Anterior cingulate cortex (tissue), 58 donors: Measurements from ENCODE around the gene QTRT2.

Source experiments
- DNase-seq, 58 donors: peaks; one replicate each; lab custom pipeline; 2025; lab: John Stamatoyannopoulos, UW

Gene QTRT2

DNA sequence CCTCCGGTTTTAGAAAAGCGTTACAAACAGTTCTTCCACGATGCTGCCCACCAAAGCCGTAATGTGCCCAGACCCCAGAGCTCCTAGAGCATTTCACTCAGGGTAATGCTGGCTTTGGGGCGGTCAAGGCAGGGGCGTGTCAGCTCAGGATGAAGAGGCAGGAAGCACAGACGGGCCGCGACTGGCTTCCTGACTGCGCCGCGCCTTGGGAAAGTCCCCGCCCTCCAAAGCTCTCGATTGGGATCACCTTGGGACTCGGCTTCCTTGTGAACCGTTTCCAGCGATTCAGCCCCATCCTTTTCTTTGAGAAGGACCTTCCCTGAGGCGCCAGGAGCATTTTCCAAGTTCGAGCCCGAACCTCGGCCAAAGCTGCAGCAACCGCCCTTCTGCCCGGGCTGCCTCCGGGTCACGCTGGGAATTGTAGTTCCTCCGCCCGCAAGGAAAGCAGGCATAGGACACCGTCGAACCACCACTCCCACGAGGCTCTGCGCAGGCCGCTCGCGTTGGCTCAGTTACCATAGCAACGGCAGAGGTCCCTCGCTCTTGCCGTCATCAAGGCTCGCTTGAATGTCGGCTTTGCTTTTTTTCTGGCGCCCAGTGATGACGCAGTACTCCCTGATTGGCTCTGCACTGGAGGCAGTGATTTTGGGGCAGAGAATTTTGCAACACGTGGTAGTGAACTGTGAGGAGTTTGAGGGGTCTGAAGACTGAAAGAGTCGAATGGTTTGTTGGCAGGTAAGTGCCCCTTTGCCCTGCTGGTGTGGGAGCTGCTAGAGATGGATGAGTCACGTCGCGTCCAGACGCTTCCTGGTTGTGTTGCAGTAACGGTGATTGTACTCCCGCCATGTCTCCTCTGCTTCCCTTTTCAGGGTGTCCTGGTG is at the start of gene QTRT2, which contains the start of gene CCDC191:
TSS of gene QTRT2 (plus strand) at position 608 of the 881 bp plus-strand sequence. CDS start 8,521 bp downstream, outside the sequence.
TSS of gene CCDC191 (minus strand) at position 397 of the 881 bp plus-strand sequence. CDS start at position 337, 60 bp downstream.
- DNase-seq = peak; percentile 87 to 100 (median 99)

DNA sequence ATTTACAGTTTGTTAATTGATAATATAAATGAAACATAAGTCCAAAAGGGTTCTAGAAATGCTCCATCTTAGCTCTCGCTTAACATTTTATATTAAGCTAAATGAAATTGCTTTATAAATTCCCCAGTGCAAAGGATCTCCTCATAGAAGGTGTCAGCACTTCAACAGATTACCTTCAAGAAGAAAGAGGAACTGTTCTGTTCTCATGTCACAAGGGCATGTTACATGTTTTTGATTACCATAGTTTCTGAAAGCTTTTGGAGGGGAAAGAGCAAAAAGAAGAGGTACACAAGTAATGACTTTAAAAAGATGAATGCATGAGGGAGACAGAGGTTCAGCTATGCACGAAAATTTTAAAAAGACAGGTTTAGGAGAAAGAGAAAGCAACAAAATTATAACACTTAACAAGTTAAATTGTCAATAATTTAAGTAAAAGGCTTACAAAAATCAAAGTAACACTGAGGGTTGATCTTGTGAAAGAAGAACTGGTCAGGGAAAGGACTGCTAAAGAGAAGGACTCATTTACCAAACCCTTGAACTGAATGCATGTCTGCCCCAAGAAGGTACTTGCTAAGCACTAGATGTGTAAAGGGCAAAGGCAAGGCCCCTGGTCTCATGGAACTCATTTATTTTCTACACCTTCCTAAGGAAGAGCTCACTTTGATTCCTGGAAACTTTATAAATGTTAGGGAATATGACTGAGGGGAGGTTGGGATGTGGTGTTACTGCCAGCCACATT is 45.3 kb upstream of the QTRT2 start:
- no peak for DNase-seq

DNA sequence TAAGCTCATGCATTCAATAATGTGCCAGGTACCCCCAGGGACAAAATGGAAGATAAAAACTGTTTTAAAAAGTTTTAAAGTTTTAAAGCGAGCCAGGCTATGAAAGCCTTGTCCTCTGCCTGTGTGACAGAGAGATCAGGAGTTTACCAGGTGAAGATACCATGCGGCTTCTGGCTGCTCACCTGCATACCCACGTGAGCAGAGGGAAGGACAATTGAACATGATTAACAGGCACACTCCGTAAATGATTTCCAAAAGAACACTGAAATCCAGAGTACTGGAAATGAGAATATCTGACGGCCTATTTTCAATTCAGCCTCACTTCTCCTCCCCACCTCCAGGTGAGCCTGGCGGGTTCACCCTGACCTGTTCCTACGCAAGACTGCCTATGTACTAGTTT is 42.3 kb upstream of the QTRT2 start:
- no peak for DNase-seq

DNA sequence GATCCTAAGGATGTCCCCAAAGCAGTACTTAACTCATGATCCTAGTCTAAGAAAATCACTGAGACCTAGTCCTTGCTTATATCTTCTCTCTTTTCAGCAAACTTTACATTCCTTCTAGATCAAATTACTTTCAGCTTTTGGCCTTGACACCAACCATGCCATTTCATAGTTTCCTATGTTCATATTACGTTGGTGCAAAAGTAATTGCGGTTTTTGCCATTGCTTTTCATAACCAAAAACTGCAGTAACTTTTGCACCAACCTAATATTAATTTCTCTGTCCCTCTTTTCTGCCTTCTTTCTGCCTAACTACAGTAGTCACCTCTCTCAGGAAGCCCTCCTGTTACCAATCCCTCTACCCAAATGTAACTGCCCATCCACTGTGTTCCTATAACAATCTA is 37.1 kb upstream of the QTRT2 start:
- no peak for DNase-seq

DNA sequence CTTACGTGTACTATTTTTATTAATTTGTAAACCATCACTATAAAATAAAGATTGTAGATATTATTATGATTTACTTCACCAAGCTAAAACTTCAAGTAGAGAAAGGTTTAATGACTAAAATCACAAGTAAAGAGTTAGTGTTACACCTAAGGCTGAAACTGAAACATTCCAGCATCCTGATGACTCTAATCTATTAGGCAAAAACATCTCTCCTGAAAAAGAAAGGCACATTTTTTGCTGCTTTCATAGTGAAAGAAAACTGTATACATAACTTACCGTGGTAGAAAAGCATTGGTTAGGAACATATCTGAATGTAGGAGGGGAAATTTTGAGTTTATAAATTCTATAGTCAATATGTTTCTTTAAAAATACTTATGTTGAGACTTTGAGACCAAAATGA is 35.6 kb upstream of the QTRT2 start:
- no peak for DNase-seq

DNA sequence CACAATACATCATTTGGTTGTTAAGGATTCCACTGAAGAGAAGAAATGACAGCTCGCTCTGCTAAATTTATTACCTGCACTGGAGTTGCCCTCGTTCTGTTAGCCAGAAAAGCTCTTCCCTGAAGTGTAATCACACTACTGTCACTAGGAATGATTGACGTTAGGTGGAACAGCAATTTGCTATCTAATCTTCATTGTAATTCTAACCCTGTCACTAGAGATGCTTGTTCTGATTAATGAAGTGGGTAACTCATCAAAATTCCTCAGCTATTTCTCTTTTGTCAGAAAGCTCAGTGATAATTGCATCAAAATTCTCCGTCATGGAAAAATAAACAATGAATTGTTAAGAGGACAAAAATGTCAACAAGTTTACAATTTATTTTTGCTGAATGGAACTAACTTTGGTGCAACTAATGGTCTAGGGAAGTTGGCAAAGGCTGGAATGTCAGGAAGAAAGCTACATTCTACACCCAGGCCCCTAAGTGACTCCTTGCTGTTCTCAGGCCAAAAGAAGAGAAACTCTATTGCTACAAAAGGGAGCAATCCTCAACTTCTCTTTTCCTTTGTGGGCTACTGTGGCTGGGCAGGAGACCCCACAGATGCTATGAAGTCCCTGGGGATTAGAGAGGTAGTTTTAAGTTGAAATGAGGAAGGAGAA is 34.3 kb upstream of the QTRT2 start:
- DNase-seq = no peak

DNA sequence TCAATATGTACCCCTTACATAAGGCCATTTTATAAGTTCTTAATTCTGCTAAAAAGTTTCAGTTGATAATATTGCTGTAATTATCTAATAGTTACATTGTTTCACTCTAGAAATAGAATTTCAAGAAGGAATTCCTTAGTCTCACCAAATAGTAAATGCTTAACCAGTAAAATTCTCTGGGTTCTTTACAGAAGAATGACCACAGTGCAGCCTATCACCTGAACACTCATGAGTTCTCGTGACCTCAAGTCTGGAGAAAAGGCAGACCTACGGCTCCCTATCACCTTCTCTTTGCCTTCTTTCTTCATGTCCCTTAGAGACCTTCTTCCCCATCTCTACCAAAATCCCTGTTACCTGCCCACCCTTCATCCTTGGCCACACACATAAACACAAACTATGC is 31.1 kb upstream of the QTRT2 start:
- DNase-seq = no peak

DNA sequence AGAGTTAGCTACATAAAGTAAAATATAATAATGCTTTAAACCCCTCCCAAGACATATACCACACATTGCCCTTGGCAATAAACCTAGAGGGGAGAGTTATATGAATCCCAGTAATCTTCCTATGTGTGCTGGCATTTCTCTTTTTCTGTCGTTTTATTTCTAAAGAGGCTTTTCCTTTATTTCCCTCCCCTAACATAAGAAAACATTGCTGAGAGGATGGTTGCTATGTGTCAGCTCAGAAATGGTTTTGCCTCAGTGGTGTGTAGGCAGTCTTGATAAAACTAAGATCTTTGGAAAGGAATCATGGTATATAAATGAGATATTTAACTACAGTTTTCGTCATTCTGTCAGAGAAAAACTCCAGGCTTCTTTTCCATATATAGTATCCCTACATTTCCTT is 30.2 kb upstream of the QTRT2 start:
- no peak for DNase-seq

DNA sequence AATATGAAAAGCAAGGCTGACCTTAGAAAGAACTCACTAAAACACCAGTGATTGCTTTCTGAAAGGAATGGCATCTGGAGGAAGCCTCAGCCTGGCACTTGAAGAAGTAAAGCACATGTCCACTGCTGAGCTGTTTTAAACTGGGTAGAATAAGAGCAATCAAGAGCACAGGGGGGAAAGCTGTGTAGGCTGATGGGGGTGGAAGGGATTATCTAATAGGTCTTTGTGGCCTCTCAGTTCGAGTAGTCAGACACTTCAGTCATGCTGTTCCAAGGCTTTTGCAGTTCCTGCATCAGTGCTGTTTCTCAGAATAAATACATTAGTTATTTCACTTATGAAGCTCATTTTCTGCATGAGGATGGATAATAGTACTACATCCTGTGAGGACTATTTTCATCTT is 22.8 kb upstream of the QTRT2 start:
- no peak for DNase-seq

DNA sequence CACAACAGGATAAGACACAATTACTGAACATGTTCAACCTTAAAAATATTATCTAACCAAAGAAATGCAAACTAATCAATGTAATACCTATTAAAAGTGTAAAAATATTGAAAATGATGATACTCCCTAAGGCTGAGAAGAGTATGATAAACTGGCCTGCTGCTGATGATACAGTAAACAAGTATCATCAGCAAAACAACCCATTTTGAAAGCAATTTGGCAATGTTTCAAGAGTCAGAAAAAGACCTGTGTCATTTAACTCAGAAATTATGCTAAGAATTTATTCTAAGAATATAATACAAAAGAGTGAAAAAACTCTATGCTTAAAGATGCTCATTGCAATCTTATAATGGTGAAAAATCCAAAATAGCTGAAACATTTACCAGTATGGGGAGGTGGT is 22.3 kb upstream of the QTRT2 start:
- DNase-seq = no peak

DNA sequence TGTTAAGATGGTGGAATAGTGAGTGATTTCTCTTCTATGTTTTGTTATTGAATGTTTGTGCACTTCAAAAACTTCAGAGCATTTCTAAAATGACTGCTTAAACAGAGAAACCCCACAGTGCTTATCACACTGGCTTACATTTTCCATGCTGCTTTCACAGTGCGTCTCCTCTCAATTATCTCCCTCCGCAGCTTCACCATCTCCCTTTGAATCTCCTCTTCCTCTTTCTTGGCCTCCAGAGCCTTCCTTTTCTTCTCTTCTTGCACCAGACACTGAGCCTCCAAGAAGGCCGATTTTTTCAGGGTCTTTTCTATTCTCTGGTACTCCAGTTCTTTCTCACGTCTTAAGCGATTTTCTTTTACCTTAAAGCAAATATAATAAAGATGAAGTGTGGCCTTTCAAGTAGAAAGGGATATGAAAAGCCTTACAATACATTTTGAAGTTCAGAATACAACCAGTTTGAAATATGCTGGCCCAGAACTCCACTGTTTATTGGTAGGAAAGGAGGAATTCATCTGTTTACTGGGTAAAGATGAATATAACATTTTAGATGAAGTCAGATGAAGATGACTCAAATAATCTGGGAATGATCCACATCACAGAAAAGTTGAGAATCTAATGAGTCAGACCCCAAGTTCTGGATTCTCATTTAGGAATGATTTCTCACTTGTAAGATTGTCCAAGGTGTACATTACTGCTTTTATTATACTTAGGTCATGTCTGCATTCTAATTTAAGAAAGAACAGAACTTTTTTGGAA is 21.6 kb upstream of the QTRT2 start:
- peak in 1 of 58 donors; percentile 7 for DNase-seq

DNA sequence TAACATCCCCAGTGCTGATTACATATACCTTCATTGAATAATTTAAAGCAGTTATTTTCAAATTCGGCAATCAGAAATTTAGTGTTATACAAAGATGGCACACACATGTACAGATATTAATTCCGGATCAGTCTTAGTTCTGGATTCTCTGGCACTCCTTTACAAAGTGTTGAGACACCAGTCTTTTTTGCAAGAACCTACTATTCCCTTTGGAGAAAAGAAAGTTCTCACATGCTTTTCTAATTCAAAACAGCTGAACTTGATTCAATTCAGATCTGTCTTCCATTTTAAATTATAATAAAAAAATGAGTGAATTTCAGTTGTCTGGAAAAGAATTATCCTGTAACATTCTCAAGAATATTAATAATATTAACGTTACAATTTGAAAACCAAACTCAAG is 20.6 kb upstream of the QTRT2 start:
- no peak for DNase-seq

DNA sequence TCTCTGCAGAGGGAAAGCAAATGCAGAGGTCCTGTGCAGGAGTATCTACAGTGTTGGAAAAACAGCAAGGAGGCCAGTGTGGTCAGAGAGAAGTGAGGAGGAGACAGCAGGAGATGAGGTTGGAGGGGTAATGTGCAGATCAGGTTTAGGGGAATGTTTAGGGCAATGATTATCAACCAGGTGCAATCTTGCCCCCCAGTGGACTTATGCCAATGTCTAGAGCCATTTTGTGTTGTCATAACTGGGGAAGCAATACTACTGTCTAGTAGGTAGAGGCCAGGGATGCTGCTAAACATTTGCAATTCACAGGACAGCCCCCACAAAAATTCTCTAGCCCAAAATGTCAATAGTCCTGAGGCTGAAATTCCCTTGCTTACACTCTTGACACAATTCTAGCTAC is 13.3 kb upstream of the QTRT2 start:
- DNase-seq = no peak

DNA sequence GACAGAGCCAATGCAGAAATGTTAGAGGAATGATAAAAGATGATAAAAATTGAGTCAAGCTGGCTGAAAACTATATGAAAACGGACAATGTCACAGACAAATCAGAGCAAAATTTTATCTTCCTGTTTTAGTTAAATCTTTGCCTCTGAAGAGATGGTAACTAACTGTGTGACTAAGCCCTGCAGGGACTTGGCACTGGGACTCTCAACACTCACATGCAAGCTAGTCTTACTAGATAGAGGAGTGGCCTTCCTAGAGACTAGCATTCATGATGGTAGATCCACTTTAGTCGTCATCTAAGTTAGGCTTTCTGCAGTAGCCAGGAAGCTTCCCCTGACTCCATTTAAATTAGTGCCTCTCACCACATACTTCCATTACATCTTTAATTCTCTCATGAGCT is 4.3 kb upstream of the QTRT2 start:
- DNase-seq = no peak

DNA sequence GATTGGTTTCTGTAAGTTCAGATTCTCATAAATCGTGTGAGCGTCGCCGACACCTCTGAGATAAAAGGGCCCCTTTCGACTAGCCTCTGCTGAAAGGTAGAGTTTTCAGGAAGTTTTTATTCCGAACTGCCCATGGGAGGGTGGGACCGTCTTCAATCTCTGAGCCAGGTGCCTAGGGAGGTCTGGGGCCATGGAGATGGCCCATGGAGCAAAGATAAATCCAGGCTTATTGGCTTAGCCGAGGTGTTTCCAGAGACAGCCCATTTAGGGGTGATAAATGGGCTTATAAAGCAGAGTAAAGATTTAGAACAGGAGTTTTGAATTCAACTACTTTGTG is 442 bp downstream of the QTRT2 start:
- no peak for DNase-seq

DNA sequence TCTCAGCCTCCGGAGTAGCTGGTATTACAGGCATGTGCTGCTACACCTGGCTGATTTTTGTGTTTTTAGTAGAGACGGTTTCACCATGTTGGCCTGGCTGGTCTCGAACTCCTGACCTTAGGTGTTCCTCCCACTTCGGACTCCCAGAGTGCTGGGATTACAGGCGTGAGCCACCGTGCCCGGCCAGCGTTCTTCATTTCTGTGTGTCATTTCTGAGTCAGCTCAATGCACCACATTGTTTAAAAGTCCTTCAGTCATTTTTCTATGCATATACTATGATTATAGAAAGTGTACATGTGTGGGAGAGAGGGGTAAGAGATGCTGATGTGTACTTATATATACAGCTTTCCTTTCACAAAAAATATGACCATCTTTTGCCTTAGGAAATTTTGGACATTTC is 2.1 kb downstream of the QTRT2 start:
- no peak for DNase-seq

DNA sequence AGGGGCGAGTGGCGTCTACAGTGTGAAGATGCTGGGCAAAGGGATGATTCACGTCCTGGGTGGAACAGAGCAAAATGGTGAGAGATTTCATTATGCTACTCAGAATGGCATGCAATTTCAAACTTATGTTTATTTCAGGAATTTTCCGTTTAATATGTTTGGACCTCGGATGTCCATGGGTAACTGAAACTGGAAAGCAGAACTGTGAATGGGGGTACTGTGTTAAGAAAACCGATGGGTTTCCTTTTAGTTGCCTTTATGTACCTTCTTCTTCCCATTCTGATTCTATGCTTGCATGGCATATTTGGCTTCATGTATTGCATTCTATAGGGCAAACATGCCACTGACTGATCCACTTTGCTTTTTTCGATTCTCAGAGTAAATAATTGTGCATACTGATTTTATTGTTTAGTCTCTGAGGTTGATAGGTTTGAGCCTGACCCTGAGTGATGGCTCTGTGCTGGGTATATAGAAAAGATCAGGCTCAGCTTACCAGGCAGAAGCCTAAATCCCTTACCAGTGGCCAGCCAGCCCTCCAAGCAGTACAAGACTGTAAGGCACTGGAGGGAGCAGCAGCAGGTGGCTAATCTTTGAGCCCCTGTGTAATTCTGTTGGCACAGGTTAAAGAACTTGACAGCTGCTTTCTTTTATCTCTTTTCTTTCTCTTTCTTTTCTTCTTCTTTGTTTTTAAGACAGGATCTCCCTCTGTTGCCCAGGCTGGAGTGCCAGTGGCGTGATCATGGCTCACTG is 4.5 kb downstream of the QTRT2 start:
- no peak for DNase-seq

DNA sequence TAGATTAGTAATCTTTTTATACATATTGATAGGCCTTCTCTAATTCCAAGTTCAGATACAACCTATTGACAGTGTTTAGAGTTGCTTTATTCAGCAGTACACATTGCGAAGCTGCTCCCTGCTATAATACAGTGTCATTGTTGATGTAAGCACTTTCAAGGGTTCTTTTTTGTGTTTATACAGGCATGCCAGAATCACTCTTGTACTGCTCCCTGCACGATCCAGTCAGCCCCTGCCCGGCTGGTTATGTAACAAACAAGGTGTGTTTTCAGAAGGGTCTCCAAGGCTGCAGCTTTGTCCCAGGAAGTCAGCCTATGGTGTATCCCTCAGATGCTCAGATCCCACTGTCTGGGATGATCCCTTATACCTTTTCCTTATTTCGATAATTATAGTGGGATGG is 11.3 kb downstream of the QTRT2 start:
- DNase-seq = no peak

DNA sequence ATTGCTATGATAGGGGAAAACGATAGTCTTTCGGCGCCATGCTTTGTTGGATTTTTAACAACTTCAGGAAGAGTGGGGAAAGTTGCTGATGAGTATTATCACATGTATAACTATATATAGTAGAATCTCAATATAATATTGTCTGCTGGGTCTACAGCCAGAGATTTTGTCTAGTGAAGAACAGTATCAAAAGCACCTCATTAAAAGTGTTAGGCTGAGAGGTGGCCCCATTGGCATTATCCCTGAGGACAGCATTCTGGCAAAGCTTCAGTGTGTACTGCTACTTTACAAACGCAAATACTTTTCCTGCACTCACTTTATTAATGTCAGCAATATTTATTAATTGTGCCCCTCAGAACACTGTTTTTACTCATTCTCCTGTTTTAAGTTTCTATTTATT is 11.8 kb downstream of the QTRT2 start:
- no peak for DNase-seq

DNA sequence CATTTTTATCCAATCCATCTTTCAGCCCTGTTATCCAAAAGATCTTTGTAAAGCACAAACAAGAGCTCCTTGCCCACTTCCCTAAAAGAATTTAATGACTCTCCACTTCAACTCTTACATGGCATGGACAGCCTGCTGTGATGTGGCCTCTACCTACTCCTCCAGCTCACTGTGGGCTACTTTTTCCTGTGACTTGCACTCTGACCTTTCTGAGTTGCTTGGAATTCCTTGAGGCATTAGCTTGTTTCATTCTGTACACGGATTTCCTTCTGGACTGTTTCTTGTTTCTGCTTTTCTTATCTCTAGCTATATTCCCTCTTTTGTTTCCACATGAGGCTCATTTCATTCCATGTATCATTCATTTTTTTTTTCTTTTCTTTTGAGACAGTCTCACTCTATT is 15.2 kb downstream of the QTRT2 start:
- no peak for DNase-seq
